HG03520 (cell line): ENCODE results near the gene IER5L.

ENCODE experiments used
- ATAC-seq: cut with Tn5 transposase; IDR thresholded peaks from one replicate; pipeline ENCODE4 v1.9.1; 2021; ENCODE audit warnings: mild to moderate bottlenecking, moderate library complexity; ENCODE audit not compliant: unreplicated experiment

IER5L gene

GRCh38 chr9:129177791-129178567, at the start of gene IER5L:
IER5L (minus strand) TSS chr9:129178261; CDS start chr9:129178052, 209 bp downstream.
- peak; percentile 73 for ATAC-seq

GRCh38 chr9:129227843-129228189, 49.8 kb upstream of the IER5L start:
- no peak for ATAC-seq

DNA sequence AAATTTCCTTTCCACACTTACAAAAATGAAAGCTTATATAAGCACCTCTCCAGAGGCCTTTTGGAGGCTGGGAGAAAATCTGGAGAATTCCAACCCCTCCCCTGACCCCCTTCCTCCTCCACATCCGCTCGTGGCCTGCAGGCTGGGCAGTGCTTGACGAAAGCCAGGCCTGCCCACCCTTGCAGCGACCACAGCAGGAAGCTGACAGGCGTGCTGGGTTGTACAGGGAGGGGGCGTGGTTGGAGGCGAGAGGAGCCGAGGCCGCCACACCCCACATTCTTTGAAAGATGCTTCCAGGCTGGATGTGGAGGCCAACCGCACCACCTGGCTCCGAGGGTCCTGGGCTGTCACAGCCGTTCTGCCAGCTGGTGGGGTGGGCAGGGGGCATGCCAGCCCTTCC, 47.8 kb upstream of the IER5L start:
- ATAC-seq = no peak

- ATAC-seq = no peak
These were observed 47.4 kb upstream of the IER5L start for GRCh38 chr9:129225490-129225778.

DNA sequence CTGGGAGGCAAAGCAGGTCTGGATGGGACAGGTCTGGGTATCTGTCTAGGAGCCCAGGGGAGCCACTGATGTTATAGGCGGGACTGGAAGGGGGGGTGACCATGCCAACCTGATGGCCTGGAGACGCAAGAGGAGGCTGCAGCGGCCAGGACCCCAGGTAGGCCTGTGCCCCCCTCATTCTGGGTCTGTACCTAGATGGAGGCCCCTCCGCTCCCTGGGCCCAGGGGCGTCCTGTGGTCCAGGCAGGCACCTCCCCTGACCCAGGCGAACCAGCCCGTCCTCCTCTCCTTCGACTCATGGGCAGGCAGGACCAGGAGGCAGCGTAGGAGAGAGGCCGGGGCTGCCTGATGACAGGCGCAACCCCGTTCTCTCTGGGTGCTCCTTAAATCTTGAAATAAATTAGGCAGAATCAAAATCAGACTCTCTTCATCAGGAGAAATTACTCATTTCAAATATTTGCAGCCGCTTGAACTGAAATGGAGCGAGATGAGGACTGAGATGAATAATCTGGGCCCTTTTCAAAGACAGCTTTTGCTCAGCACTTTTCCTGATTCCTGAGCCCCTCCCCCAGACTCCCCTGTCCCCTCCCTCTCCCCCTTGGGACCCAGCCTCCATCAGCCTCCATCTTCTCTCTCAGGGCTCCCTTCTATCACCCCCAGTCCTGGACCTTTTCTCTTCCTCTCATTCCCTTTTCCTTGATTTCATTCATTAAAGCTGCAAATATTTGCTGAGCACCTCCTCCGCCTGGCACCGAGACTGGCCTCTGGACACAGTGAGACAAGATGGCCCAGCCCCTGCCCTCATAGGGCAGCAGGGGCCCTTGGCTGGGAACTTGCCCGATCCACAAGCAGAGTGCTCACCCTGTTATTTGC, 46.8 kb upstream of the IER5L start:
- ATAC-seq = no peak

DNA sequence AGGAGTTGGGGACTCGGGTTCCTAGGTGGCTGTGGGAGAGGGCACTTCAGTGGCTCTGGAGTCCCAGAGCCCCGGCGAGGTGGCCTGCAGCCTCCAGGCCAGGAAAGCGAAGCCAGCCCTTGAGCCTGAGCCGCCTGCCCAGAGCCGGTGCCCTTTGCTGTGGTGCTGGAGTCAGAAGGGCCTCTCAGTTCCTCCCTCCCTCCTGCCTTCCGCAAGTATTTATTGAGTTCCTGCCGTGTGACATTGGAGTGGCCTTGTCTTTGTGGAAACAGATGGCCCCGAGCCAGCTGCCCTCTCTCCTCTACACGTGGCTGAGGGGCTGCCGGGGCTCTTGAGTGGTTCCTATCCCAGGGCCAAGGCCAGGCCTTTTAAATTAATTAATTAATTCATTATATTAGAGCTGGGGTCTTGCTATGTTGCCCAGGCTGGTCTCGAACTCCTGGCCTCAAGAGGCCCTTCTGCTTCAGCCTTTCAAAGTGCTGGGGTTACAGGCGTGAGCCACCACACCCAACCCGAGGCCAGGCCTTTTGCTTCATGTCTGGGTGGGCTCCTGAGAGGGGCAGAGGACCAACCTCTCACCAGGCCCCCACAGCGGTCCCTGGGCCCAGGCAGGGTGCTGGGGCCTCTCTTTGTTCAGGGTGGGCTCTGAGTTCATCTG, 45.6 kb upstream of the IER5L start:
- no peak for ATAC-seq

- no peak for ATAC-seq
These were observed 44.8 kb upstream of the IER5L start for GRCh38 chr9:129222819-129223218.

DNA sequence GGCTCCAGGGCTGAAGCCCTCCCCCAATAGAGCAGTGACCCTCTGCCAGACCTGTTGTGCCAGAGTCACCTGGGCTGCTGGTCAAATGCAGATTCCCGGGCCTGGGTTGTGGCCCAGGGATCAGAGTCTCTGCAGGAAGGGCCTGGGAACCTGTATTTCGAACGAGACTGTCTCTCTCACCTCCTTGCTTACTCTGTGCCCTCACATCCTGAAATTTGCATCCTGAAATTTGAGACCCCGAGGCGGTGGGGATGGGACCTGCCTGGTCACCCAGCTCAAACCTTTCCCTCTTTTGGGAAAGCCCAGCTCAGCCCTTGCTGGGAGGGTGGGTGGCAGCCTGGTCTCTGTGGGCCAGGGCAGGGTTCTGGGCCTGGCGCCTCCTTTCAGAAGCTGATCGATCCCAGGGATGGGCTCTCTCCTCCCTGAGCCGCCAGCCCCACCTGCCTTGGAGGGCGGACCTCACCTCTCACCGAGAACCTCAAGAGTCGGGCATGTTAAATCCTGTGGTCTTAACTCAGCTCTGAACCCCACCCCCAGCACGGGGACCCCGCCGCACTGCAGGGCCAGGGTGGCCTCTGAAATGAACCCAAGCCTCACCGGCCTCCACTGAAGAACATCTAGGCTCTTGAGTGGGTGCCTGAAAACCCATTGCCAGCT, 44.0 kb upstream of the IER5L start:
- no peak for ATAC-seq

DNA sequence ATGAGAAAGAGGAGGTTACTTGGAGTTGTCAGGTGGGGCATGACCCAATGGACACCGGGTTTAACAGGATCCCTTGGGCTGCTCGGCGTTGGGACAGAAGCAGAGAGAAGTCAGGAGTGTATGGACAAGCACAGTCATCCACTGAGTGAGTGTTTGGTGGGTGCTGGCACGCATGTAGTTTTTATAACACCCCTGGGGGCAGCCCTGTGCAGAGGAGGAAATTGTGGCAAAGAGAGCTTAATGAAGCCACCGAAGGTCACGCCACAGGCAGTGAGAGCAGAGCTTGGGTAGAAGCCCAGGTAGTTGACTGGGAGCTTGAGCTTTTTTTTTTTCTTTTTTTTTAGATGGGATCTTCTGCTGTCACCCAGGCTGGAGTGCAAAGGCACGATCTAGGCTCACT, 43.2 kb upstream of the IER5L start:
- no peak for ATAC-seq

DNA sequence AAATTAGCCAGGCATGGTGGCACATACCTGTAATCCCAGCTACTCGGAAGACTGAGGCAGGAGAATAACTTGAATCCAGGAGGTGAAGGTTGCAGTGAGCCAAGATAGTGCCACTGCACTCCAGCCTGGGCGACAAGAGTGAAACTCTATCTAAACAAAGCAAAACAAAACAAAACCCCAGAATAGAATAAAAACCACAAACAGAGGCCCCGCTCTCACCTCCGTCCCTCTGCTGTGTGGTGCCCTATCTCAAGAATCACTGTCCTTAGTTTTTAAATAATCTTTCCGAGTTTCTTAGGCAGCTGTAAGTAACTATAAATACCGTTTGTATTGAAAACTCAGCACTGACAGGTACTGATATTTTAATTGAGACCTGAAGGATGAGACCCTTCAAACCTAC, 42.7 kb upstream of the IER5L start:
- ATAC-seq = no peak

GRCh38 chr9:129218918-129219317, 40.9 kb upstream of the IER5L start:
- ATAC-seq = no peak

DNA sequence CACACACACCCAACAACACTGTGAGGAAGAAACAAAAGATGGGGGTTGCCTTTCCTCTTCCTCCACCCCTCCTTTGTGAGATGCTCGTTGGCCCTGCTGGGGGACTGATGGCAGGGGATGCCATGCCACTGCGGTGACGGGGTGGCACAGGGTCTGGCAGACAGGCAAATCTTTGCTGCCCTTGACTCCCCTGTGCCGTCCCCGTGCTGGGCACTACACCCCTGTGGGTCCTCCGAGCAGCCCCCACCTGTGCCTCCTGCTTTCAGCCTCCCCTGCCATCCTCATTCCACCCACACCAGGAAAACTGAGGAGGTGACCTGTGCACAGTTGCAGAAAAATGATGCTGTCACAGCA, 40.2 kb upstream of the IER5L start:
- ATAC-seq = no peak

- no peak for ATAC-seq
These were observed 35.5 kb upstream of the IER5L start for GRCh38 chr9:129213551-129213950.

- ATAC-seq = no peak
These were observed 33.6 kb upstream of the IER5L start for GRCh38 chr9:129211686-129212085.

DNA sequence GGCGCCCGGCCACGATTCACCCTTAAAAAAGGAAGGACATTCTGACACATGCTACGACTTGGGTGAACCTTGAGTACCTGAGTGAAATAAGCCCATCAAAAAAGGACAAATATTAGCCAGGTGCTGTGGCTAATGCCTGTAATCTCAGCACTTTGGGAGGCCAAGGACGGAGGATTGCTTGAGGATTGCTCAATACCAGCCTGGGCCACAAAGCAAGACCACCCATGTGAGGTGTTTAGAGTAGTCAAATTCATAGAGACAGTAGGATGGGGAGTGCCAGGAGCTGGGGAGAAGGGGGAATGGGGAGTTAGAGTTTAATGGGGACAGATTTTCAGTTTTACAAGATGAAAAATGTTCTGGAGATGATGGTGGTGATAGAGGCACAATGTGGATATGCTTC, 32.1 kb upstream of the IER5L start:
- ATAC-seq = no peak

DNA sequence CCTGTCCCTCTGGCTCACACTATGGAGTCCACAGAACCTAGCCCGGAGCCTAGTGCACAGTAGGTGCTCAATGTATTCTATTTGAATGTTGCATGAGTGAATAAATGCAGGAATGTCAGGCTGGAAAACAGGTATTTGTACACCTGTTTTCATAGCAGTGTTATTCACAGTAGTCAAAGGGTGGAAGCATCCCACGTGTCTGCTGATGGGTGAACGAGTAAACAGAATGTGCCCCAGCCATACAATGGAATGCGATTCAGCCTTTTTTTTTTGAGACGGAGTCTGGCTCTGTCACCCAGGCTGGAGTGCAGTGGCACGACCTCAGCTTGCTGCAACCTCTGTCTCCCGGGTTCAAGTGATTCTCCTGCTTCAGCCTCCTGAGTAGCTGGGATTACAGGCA, 31.5 kb upstream of the IER5L start:
- ATAC-seq = no peak

DNA sequence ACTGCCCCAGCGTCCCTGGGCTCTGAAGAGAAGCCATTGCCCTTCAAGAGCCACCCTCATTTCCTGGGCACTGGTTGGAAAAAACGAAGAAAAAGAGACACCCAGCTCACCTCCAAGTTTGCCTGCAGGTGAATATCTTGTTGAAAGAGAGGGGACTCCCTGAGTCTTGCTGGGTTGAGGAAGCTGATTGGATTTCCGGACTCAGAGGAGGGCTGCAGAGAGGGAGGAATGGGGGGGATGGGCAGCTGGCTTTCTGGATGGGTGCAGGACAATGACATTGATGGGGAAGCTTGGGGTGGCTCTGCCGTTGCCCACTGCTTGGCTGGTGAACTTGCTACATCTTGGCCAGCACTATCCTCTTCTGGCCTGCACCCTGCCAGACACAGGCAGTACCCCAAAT, 31.0 kb upstream of the IER5L start:
- no peak for ATAC-seq

DNA sequence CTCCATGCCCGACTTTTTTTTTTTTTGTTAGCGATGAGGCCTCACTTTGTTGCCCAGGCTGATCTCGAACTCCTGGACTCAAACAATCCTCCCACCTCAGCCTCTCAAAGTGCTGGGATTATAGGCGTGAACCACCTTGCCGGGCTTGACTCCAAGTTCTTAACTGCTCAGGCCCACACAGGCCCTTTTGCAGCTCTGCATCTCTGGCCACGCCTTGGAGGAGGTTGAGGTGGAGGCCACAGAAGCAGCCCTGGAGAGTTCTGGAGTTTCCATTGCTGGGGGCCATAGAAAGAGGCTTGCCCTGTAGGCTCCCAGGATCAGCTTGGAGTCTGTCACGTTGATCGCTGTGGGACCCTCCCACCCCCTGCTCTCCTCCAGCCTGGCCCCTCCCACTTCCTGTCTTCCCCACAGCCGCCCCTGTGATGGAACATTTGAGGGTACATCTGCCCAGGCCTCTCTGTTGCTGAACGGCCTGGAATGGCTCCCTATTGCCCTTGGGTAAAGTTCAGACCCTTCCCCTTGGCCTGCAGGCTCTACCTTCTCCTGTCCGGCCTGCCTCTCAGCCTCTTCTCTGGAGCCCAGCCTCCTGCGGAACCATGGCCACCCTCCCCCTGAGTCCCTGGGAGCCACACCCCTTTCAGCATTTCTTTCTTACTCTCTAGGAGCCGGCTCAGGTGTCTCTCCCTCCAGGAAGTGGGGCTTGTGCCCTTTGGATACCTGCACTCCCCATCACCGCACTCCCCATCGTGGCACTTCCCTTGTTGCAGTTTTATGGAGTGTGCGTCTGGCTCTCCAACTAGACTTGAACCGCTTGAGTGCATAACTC, 30.4 kb upstream of the IER5L start:
- no peak for ATAC-seq

GRCh38 chr9:129206905-129207304, 28.8 kb upstream of the IER5L start:
- no peak for ATAC-seq

GRCh38 chr9:129206401-129206800, 28.3 kb upstream of the IER5L start:
- ATAC-seq = no peak

GRCh38 chr9:129204840-129205239, 26.8 kb upstream of the IER5L start:
- ATAC-seq = no peak
